GM19372 (cell line): ENCODE measurements around the gene MAP1S.

Experiments used
- ATAC-seq: cut with Tn5 transposase; IDR thresholded peaks from one replicate; pipeline ENCODE4 v1.9.1; 2021; ENCODE audit warnings: mild to moderate bottlenecking, low read depth, moderate library complexity; ENCODE audit not compliant: unreplicated experiment

Gene MAP1S

GRCh38 chr19:17734146-17734545, 14.9 kb downstream of the MAP1S start:
- no peak for ATAC-seq

- no peak for ATAC-seq
Observed at GRCh38 chr19:17735410-17735809, 16.1 kb downstream of the MAP1S start.

- ATAC-seq, result no peak
Observed at GRCh38 chr19:17737690-17738153, 18.4 kb downstream of the MAP1S start.

- ATAC-seq, result no peak
Observed at GRCh38 chr19:17739121-17739875, 20.0 kb downstream of the MAP1S start.

- ATAC-seq, result no peak
Observed at GRCh38 chr19:17741456-17741855, 22.2 kb downstream of the MAP1S start.

- no peak for ATAC-seq
Observed at GRCh38 chr19:17743874-17744580, 24.7 kb downstream of the MAP1S start.

- ATAC-seq, result peak; percentile 82
Observed at GRCh38 chr19:17747205-17748098, 28.2 kb downstream of the MAP1S start.

GRCh38 chr19:17748884-17749638, 29.8 kb downstream of the MAP1S start:
- ATAC-seq, result no peak

GRCh38 chr19:17749912-17750317, 30.6 kb downstream of the MAP1S start:
- ATAC-seq, result no peak

- ATAC-seq, result no peak
Observed at GRCh38 chr19:17751103-17751911, 32.0 kb downstream of the MAP1S start, which contains the start of gene FCHO1. FCHO1 (plus strand) TSS chr19:17751477; CDS start chr19:17755165, 3,688 bp downstream.

GRCh38 chr19:17751912-17752273, 32.6 kb downstream of the MAP1S start:
- ATAC-seq, result no peak

GRCh38 chr19:17752865-17753639, 33.8 kb downstream of the MAP1S start:
- ATAC-seq, result no peak

GRCh38 chr19:17753976-17754375, 34.7 kb downstream of the MAP1S start:
- no peak for ATAC-seq

GRCh38 chr19:17754634-17755442, 35.6 kb downstream of the MAP1S start:
- ATAC-seq, result peak; percentile 41

- no peak for ATAC-seq
Observed at GRCh38 chr19:17755443-17755890, 36.2 kb downstream of the MAP1S start.

GRCh38 chr19:17755977-17756670, 36.8 kb downstream of the MAP1S start:
- ATAC-seq, result no peak

GRCh38 chr19:17757125-17757524, 37.8 kb downstream of the MAP1S start:
- ATAC-seq, result no peak
